HepG2 (cell line): ENCODE data around the gene KRT77.

Source experiments
- EZH2 ChIP-seq: conservative IDR thresholded peaks from 2 replicates; pipeline ENCODE4 v1.6.1; 2012; ENCODE audit warnings: mild to moderate bottlenecking, low read depth, low read length, moderate library complexity
- FOXP1 ChIP-seq, 2 experiments: fragments of 450-650 bp in 1 of 2; IDR thresholded peaks; 2 replicates each; pipeline ENCODE4 v1.6.1; 2017 to 2018; ENCODE audit warnings: antibody characterized with exemption in 1 of 2
- POLR2AphosphoS5 ChIP-seq: IDR thresholded peaks from 2 replicates; pipeline ENCODE4 v1.6.1; 2012; ENCODE audit warnings: low read depth, low read length
- PPARG ChIP-seq: conservative IDR thresholded peaks from 2 replicates; pipeline ENCODE4 v1.6.1; 2016; ENCODE audit warnings: missing biosample characterization, missing genetic modification reagents
- SNRNP70 ChIP-seq: fragments of 200-400 bp; formaldehyde crosslinking; IDR thresholded peaks from 2 replicates; pipeline ENCODE4 v1.6.1; 2017; ENCODE audit warnings: mild to moderate bottlenecking, low read depth, low read length, moderate library complexity
- SUZ12 ChIP-seq: fragments of 150-350 bp; IDR thresholded peaks from 2 replicates; pipeline ENCODE4 v1.6.1; 2014; ENCODE audit warnings: low read depth, low read length
- ZNF331 ChIP-seq: sonication (generic); formaldehyde crosslinking; IDR thresholded peaks from 2 replicates; pipeline ENCODE4 v1.4.0; 2020; ENCODE audit warnings: missing genetic modification reagents

GRCh38 chr12:52722680-52723079, 19.4 kb upstream of the KRT77 start:
- TF ChIP-seq FOXP1 (IDR thresholded peaks at IDR 0.05) (no peak), FOXP1 (CRISPR knock-in tag; IDR thresholded peaks at IDR 0.05) (no peak), PPARG (CRISPR knock-in tag) (no peak), ZNF331 (CRISPR knock-in tag) (no peak), SUZ12 (no peak), POLR2AphosphoS5 (no peak), SNRNP70 (no peak), EZH2 (no peak)
